HCT116 (cell line): Measurements from ENCODE around the gene MLLT3. TPM values are rescaled to one million over a fixed set of nuclear protein-coding genes. Genes with fewer than 3 reads are reported as not detected.

Source experiments
- ATAC-seq: fragments of 200-7000 bp; cut with Tn5 transposase; 2 replicates; pipeline ENCODE4 v1.9.1; 2020; ENCODE audit warnings: mild to moderate bottlenecking, moderate library complexity
- BruUV-seq: library from RNA; stranded (reverse); fragments of 400-500 nt; replicated peaks from 2 replicates; lab custom pipeline; 2021; lab: Mats Ljungman, UMichigan
- CTCF ChIA-PET: fragments of 300-600 bp; sonication (Branson Sonifier 250); formaldehyde crosslinking; loops from one replicate; lab custom pipeline; 2021; ENCODE audit warnings: antibody characterized with exemption; lab: Charles Lee
- POLR2A ChIA-PET: fragments of 300-600, 350-600 bp; sonication (Branson Sonifier 250); formaldehyde crosslinking; loops from one replicate; lab custom pipeline; 2021; ENCODE audit warnings: antibody characterized with exemption; lab: Charles Lee
- RAD21 ChIA-PET, 2 experiments: fragments of 300-600 bp; sonication (Branson Sonifier 250); formaldehyde crosslinking; loops; one replicate each; lab custom pipeline; 2023; ENCODE audit warnings: low total read pairs in 2 of 2; ENCODE audit not compliant: uncharacterized antibody in 2 of 2, unreplicated experiment in 2 of 2, low non-redundant PET in 1 of 2; lab: Charles Lee
- DNase-seq: peaks from one replicate; pipeline ENCODE4 v3.0.0-alpha.2; 2010; ENCODE audit warnings: low read depth, low spot score
- H2AFZ ChIP-seq: fragments of 200-600 bp; shearing (Covaris generic), sonication (generic); 2 replicates; pipeline ENCODE4 v1.6.1; 2017; ENCODE audit warnings: low read depth, mixed run types, mixed read lengths, antibody characterized with exemption, low read length; ENCODE audit not compliant: poor library complexity, severe bottlenecking
- H3K27ac ChIP-seq: 2 replicates; pipeline ENCODE4 v1.5.1; 2012; ENCODE audit warnings: low read depth, low read length
- H3K27me3 ChIP-seq: fragments of 200-600 bp; sonication (generic); 2 replicates; pipeline ENCODE4 v1.6.1; 2016; ENCODE audit warnings: mixed run types, low read length, mixed read lengths; ENCODE audit not compliant: insufficient read depth
- H3K36me3 ChIP-seq, 2 experiments: fragments of 200-500 bp in 1 of 2; fragments of 200-600 bp in 1 of 2; sonication (Bioruptor generic) in 1 of 2; sonication (generic) in 1 of 2; 2 replicates each; pipeline versions ENCODE4 v1.5.1 to v1.6.1; 2014 to 2016; ENCODE audit warnings: low read length in 2 of 2, inconsistent platforms in 1 of 2, mixed read lengths in 1 of 2, mixed run types in 1 of 2; ENCODE audit not compliant: insufficient read depth in 2 of 2, control insufficient read depth in 1 of 2
- H3K4me1 ChIP-seq, 2 experiments: fragments of 200-600 bp in 1 of 2; sonication (generic) in 1 of 2; 2 replicates each; pipeline versions ENCODE4 v1.5.1 to v1.6.1; 2012 to 2017; ENCODE audit warnings: low read length in 2 of 2, inconsistent platforms in 1 of 2, mild to moderate bottlenecking in 1 of 2, mixed read lengths in 1 of 2, mixed run types in 1 of 2, moderate library complexity in 1 of 2; ENCODE audit not compliant: insufficient read depth in 2 of 2, control insufficient read depth in 1 of 2
- H3K4me2 ChIP-seq: fragments of 200-600 bp; sonication (generic); 2 replicates; pipeline ENCODE4 v1.6.1; 2017; ENCODE audit warnings: mixed run types, low read length, mixed read lengths
- H3K4me3 ChIP-seq, 2 experiments: fragments of 200-600 bp in 1 of 2; sonication (generic) in 1 of 2; replicated peaks in 1 of 2; 2 replicates each; pipeline ENCODE4 v1.5.1; 2011 to 2016; ENCODE audit warnings: low read length in 2 of 2, control low read depth in 1 of 2, low read depth in 1 of 2, mild to moderate bottlenecking in 1 of 2, mixed read lengths in 1 of 2, mixed run types in 1 of 2
- H3K79me2 ChIP-seq: fragments of 200-600 bp; sonication (generic); 2 replicates; pipeline ENCODE4 v1.6.1; 2017; ENCODE audit warnings: mild to moderate bottlenecking, mixed run types, low read length, moderate library complexity, mixed read lengths; ENCODE audit not compliant: insufficient read depth
- H3K9ac ChIP-seq: fragments of 200-600 bp; sonication (generic); 2 replicates; pipeline ENCODE4 v1.6.1; 2016; ENCODE audit warnings: low read length, mixed read lengths
- H3K9me2 ChIP-seq: fragments of 200-600 bp; sonication (generic), shearing (Covaris generic); 2 replicates; pipeline ENCODE4 v1.6.1; 2017; ENCODE audit warnings: mixed run types, mild to moderate bottlenecking, moderate library complexity; ENCODE audit not compliant: insufficient read depth
- H3K9me3 ChIP-seq, 2 experiments: fragments of 200-500 bp in 1 of 2; fragments of 200-600 bp in 1 of 2; sonication (Bioruptor generic) in 1 of 2; sonication (generic) in 1 of 2; 2 replicates each; pipeline ENCODE4 v1.6.1; 2014 to 2017; ENCODE audit warnings: low read length in 2 of 2, mixed read lengths in 2 of 2, inconsistent platforms in 1 of 2, low read depth in 1 of 2, mild to moderate bottlenecking in 1 of 2, mixed run types in 1 of 2, moderate library complexity in 1 of 2; ENCODE audit not compliant: control insufficient read depth in 1 of 2, insufficient read depth in 1 of 2
- H4K20me1 ChIP-seq: fragments of 200-600 bp; sonication (generic), shearing (Covaris generic); 2 replicates; pipeline ENCODE4 v1.6.1; 2017; ENCODE audit warnings: mixed run types, mild to moderate bottlenecking, moderate library complexity; ENCODE audit not compliant: insufficient read depth
- ATF3 ChIP-seq: IDR thresholded peaks from 2 replicates; pipeline ENCODE4 v1.6.1; 2012
- CBX3 ChIP-seq: IDR thresholded peaks from 2 replicates; pipeline ENCODE4 v1.6.1; 2012; ENCODE audit warnings: low read depth
- ELF1 ChIP-seq: IDR thresholded peaks from 2 replicates; pipeline ENCODE4 v1.6.1; 2012; ENCODE audit warnings: low read depth, borderline replicate concordance
- EZH2 ChIP-seq: fragments of 200-600 bp; sonication (generic); IDR thresholded peaks from 2 replicates; pipeline ENCODE4 v1.6.1; 2017; ENCODE audit warnings: antibody characterized with exemption, mixed run types
- JUND ChIP-seq: IDR thresholded peaks from 2 replicates; pipeline ENCODE4 v1.6.1; 2012
- POLR2A ChIP-seq: IDR thresholded peaks from 2 replicates; pipeline ENCODE4 v1.7.0; 2011; ENCODE audit warnings: borderline replicate concordance; ENCODE audit not compliant: insufficient read depth, insufficient read length; ENCODE audit errors: extremely low read depth
- SIN3A ChIP-seq: IDR thresholded peaks from 2 replicates; pipeline ENCODE4 v1.6.1; 2012; ENCODE audit warnings: low read depth
- SP1 ChIP-seq: IDR thresholded peaks from 2 replicates; pipeline ENCODE4 v1.6.1; 2012; ENCODE audit warnings: low read depth
- SRF ChIP-seq: IDR thresholded peaks from 2 replicates; pipeline ENCODE4 v1.6.1; 2012; ENCODE audit warnings: low read depth
- TCF7L2 ChIP-seq: IDR thresholded peaks from 2 replicates; pipeline ENCODE4 v1.7.0; 2011; ENCODE audit warnings: borderline replicate concordance, inconsistent platforms; ENCODE audit not compliant: insufficient read depth, insufficient read length; ENCODE audit errors: extremely low read depth
- YY1 ChIP-seq: IDR thresholded peaks from 2 replicates; pipeline ENCODE4 v1.6.1; 2011; ENCODE audit warnings: low read length, low read depth, moderate library complexity, mild to moderate bottlenecking; ENCODE audit not compliant: insufficient replicate concordance; ENCODE audit errors: extremely low read depth
- ZFX ChIP-seq: fragments of 450-650 bp; IDR thresholded peaks from 2 replicates; pipeline ENCODE4 v1.6.1; 2017
- ZNF274 ChIP-seq: fragments of 200-500 bp; sonication (Bioruptor generic); IDR thresholded peaks from 2 replicates; pipeline ENCODE4 v1.6.1; 2014; ENCODE audit warnings: mild to moderate bottlenecking, low read depth, low read length, inconsistent platforms
- intact Hi-C: fragments of 100-400 bp; cut with micrococcal nuclease; formaldehyde crosslinking; loops from 2 replicates; pipeline ENCODE4 v1.10.0; 2022
- total RNA-seq: library from RNA; stranded (reverse); gene quantifications from one replicate; pipeline ENCODE4 v1.2.1, GENCODE V29; 2021; ENCODE audit not compliant: unreplicated experiment
- TF ChIP-seq, protein P1 (sequence below): IDR thresholded peaks from 2 replicates; pipeline ENCODE4 v1.6.1; 2011; ENCODE audit warnings: mild to moderate bottlenecking, low read length, moderate library complexity; ENCODE audit not compliant: insufficient replicate concordance; ENCODE audit errors: extremely low read depth
- TF ChIP-seq, protein P2 (sequence below): IDR thresholded peaks from 2 replicates; pipeline ENCODE4 v1.6.1; 2012

MLLT3 gene
- total RNA-seq, 1 experiment from 2014 or later: 4.3 TPM

DNA sequence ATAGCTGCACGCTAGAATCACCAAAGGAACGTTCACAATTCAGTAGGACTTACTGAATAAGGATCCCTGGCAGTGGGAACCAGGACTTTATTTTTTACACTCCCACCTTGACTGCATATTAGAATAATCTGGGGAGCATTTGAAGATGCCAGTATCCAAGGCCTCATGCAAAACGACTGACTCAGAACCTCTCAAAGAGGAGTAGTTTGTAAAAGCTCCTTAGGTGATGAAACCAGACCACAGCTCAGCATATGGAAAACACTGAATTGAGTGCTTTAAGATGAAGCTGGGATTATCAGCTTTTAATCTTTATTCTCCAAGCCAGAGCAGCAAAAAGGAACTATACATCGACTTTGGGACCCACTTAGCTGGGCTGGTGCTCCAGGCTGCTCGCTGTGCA lies 288.3 kb downstream of the MLLT3 start:
- Histone ChIP-seq H3K4me3 (no peak overlapping the region), H3K79me2 (no peaks in the 10 kb centered on the region), H3K27me3 (peaks cover 10% of the 10 kb centered on the region; the same call in 1 of the 2 replicates), H3K9me3 (no peaks in the 10 kb centered on the region)
- CTCF ChIA-PET: no interaction called here
- no peak for TF ChIP-seq SRF
- TF ChIP-seq ELF1: no peak
- no peak for TF ChIP-seq EZH2
- TF ChIP-seq JUND: no peak
- no peak for TF ChIP-seq TCF7L2
- TF ChIP-seq SP1: no peak
- no peak for TF ChIP-seq ZFX
- TF ChIP-seq, protein P1, sequence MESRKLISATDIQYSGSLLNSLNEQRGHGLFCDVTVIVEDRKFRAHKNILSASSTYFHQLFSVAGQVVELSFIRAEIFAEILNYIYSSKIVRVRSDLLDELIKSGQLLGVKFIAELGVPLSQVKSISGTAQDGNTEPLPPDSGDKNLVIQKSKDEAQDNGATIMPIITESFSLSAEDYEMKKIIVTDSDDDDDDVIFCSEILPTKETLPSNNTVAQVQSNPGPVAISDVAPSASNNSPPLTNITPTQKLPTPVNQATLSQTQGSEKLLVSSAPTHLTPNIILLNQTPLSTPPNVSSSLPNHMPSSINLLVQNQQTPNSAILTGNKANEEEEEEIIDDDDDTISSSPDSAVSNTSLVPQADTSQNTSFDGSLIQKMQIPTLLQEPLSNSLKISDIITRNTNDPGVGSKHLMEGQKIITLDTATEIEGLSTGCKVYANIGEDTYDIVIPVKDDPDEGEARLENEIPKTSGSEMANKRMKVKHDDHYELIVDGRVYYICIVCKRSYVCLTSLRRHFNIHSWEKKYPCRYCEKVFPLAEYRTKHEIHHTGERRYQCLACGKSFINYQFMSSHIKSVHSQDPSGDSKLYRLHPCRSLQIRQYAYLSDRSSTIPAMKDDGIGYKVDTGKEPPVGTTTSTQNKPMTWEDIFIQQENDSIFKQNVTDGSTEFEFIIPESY: no peak
- no peak for TF ChIP-seq CBX3
- no peak for TF ChIP-seq ZNF274
- TF ChIP-seq, protein P2, sequence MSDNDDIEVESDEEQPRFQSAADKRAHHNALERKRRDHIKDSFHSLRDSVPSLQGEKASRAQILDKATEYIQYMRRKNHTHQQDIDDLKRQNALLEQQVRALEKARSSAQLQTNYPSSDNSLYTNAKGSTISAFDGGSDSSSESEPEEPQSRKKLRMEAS: no peak
- TF ChIP-seq ATF3: no peak
- no peak for TF ChIP-seq YY1
- TF ChIP-seq POLR2A: no peak
- TF ChIP-seq SIN3A: no peak
- TF ChIP-seq, all 23 proteins: peak for 0
- Histone ChIP-seq H3K9me2 (no peaks in the 10 kb centered on the region), H3K4me2 (no peak overlapping the region), H3K27ac (no peak overlapping the region), H3K4me1 (no peaks in the 10 kb centered on the region), H4K20me1 (no peaks in the 10 kb centered on the region), H3K9ac (no peak overlapping the region), H2AFZ (no peak overlapping the region), H3K36me3 (no peaks in the 10 kb centered on the region)
- RAD21 ChIA-PET: no interaction called here
- ATAC-seq: no peak
- intact Hi-C loops: loop anchor here (10.0 kb wide), 1 partner anchor 399 kb away; no protein-coding TSS in a partner anchor
- no TSS peak for BruUV-seq
- POLR2A ChIA-PET: no interaction called here
- DNase-seq: no peak
